AG04450 (cell line): ENCODE data around the gene ABCG1. TPM values are rescaled to one million over a fixed set of nuclear protein-coding genes. Genes with fewer than 3 reads are reported as not detected.

Experiments
- CTCF ChIA-PET: fragments of 300-600, 350-600 bp; formaldehyde crosslinking; extraction: SDS; loops from one replicate; lab custom pipeline; 2022; ENCODE audit warnings: antibody characterized with exemption, inconsistent platforms; lab: Charles Lee
- POLR2A ChIA-PET: fragments of 350-600 bp; formaldehyde crosslinking; extraction: SDS; loops from one replicate; lab custom pipeline; 2021; ENCODE audit warnings: antibody characterized with exemption, inconsistent platforms; lab: Yijun Ruan, JAX
- DNase-seq: peaks from one replicate; pipeline ENCODE4 v3.0.0-alpha.2; 2011; ENCODE audit warnings: low read depth, low spot score
- H3K27ac ChIP-seq: one replicate; pipeline ENCODE4 v1.5.1; 2012; ENCODE audit warnings: low read depth, low read length, control low read depth
- H3K27me3 ChIP-seq: one replicate; pipeline ENCODE4 v1.6.0; 2012; ENCODE audit warnings: low read length; ENCODE audit not compliant: control insufficient read depth, insufficient read depth
- H3K4me3 ChIP-seq: 2 replicates; pipeline ENCODE4 v1.5.1; 2011; ENCODE audit warnings: mild to moderate bottlenecking, low read depth, low read length, control low read depth
- H3K9me3 ChIP-seq: 2 replicates; pipeline ENCODE4 v1.5.1; 2012; ENCODE audit warnings: low read length; ENCODE audit not compliant: control insufficient read depth, insufficient read depth
- CTCF ChIP-seq: IDR thresholded peaks from 2 replicates; pipeline ENCODE4 v1.5.1; 2011; ENCODE audit warnings: low read depth, low read length, control low read depth, inconsistent platforms
- polyA plus RNA-seq: library from polyadenylated mRNA; depleted of rRNA; stranded (reverse); fragments of >200 nt; gene quantifications from 2 replicates; pipeline ENCODE4 v1.2.3, GENCODE V29; 2011

ABCG1 gene
- polyA plus RNA-seq, 1 experiment = 0.71 TPM

- ChIA-PET CTCF (no interaction called here), POLR2A (no interaction called here)
- no peak overlapping the region for H3K4me3 ChIP-seq
- no peak for DNase-seq
- peaks cover 2% of the 10 kb centered on the region for H3K27me3 ChIP-seq
- no peak overlapping the region for H3K27ac ChIP-seq
- H3K9me3 ChIP-seq = peaks cover 1% of the 10 kb centered on the region; the same call in 1 of the 2 replicates
- no peak for TF ChIP-seq CTCF
These were observed 80.5 kb downstream of the ABCG1 start for GRCh38 chr21:42299324-42300044.

GRCh38 chr21:42300045-42300583 is 81.2 kb downstream of the ABCG1 start:
- no peak for TF ChIP-seq CTCF
- Histone ChIP-seq H3K4me3 (no peak overlapping the region), H3K9me3 (no peaks in the 10 kb centered on the region; the same call in 1 of the 2 replicates), H3K27me3 (peaks cover 2% of the 10 kb centered on the region), H3K27ac (no peak overlapping the region)
- CTCF ChIA-PET = no interaction called here
- POLR2A ChIA-PET = no interaction called here
- DNase-seq = no peak

GRCh38 chr21:42300956-42301355 is 82.0 kb downstream of the ABCG1 start:
- TF ChIP-seq CTCF = no peak
- Histone ChIP-seq H3K4me3 (no peak overlapping the region), H3K27me3 (peaks cover 2% of the 10 kb centered on the region), H3K27ac (no peak overlapping the region), H3K9me3 (no peaks in the 10 kb centered on the region; the same call in 1 of the 2 replicates)
- POLR2A ChIA-PET = no interaction called here
- DNase-seq = no peak
- CTCF ChIA-PET = no interaction called here

GRCh38 chr21:42301371-42302075 is 82.6 kb downstream of the ABCG1 start:
- POLR2A ChIA-PET = no interaction called here
- peaks cover 2% of the 10 kb centered on the region for H3K27me3 ChIP-seq
- no peak for DNase-seq
- H3K4me3 ChIP-seq = no peak overlapping the region
- H3K27ac ChIP-seq = no peak overlapping the region
- H3K9me3 ChIP-seq = no peaks in the 10 kb centered on the region; the same call in 1 of the 2 replicates
- TF ChIP-seq CTCF = no peak
- CTCF ChIA-PET = no interaction called here
